Left colon (tissue), 2 donors: Measurements from ENCODE around the gene TCL1A. TPM values are rescaled to one million over a fixed set of nuclear protein-coding genes. Genes with fewer than 3 reads are reported as not detected.
"Not testable (repeated sequence)": the region's sequence is repeated elsewhere in the genome, so short reads cannot be mapped to it uniquely, and the experiment has no call there.

Experiments
- ATAC-seq: fragments of 200-7000 bp; cut with Tn5 transposase; one replicate; pipeline ENCODE4 v1.9.1; 2020; ENCODE audit warnings: mild to moderate bottlenecking, moderate library complexity
- DNase-seq, 2 donors: peaks; one replicate each; pipeline ENCODE4 v3.0.0-alpha.2; 2020
- intact Hi-C, 2 donors: fragments of 100-400 bp; cut with DNase I in 1 of 2; cut with micrococcal nuclease in 1 of 2; formaldehyde crosslinking; loops; one replicate each; pipeline versions ENCODE4 v1.11.2 to v1.14.0; 2022; cut with DNase I, micrococcal nuclease
- total RNA-seq, 2 donors: library from RNA; stranded (reverse); fragmentation: NEBNext Ultra II Directional; extraction: Animal tissue kit (Norgen Biotek cat#: 25700); gene quantifications; one replicate each; pipeline ENCODE4 v1.2.1, GENCODE V29; 2021
- donor health status: DM: no; HTN: no; CAD: no.
- donor health status: DM: yes; HTN: yes; CAD: no.

TCL1A gene
- total RNA-seq, 2 donors from 2014 or later: 0.40 to 0.61 TPM

DNA sequence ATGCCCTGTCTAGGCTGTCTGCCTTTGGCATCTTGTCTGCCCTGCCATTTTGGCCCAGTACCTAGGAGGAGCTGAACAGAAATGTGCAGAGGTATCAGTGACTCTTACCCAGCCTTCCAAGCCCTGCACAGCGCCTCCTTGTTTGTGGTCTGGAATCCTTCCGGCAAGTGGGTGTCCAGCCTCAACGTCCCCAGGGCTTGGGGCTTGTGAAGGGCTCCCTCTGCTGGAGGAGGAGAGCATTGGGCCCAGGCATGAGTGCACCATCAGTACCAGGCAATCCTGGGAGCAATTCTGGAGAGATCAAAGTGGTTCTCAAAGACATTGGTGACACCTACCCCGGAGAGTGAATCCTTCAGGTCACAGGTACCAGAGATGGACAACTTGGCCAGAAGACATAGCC is 30.1 kb downstream of the TCL1A start:
- DNase-seq (peak in 1 of 2 donors; percentile 32), ATAC-seq (peak; percentile 52)
- intact Hi-C loops: no loop called here

GRCh38 chr14:95681153-95681552 is 32.8 kb downstream of the TCL1A start:
- ATAC-seq (no peak), DNase-seq (no peak)
- intact Hi-C loops: no loop called here

- ATAC-seq: no peak
- intact Hi-C loops: no loop called here
- DNase-seq: no peak
Measured at GRCh38 chr14:95679998-95680735, 33.8 kb downstream of the TCL1A start.

GRCh38 chr14:95679148-95679815 is 34.6 kb downstream of the TCL1A start:
- DNase-seq (no peak), ATAC-seq (no peak)
- intact Hi-C loops: no loop called here

DNA sequence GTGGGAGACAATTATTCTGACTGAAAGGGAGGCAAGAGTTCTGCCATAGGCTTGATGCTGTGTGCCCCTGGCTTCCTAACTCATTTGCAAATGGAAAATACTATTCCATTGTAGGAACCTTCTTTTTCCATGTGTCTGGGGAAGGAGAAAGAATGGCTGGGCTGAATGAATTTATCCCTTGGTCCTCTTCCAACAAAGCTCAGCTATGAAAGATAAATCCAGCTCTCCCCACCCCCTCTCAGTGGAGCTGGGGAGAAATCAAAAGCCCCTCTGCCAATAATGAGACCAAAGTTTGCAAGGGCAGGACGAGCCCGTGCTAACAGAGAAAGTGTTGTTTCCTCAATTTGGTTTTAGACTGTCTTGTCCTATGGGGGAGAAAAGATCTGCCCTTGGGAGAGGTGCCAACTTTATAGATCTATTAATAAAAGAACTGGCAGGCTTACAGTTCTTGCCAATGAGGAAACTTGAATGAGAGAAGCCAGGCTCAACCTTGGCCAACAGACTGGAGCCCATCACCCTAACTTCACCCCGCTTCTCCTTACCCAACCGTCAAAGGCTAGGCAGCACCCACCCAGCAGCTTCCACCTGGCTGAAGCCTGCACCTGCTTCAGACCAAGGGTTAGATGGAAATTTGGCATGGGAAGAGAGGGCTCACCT is 36.6 kb downstream of the TCL1A start:
- no peak for ATAC-seq
- intact Hi-C loops: no loop called here
- no peak for DNase-seq

DNA sequence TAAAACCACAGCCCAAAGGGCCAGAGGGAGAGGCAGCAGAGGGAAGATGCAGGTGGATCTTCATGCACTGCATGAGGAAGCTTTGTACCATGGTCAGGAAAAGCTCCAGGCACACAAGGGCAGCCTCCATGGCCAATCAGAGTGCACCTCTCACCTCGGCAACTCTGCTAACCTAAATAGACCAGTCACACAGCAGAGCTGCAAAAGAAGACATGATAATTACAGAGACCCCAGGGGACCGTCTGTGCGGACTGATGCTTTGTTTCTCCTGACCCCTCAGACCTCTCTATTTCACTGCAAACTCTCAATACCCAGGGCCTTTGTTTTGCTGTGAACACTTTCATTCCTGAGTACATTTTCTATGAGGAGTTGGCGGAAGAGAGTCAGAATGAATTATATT is 38.4 kb downstream of the TCL1A start:
- no peak for ATAC-seq
- DNase-seq: no peak
- intact Hi-C loops: no loop called here

GRCh38 chr14:95674613-95675012 is 39.3 kb downstream of the TCL1A start:
- DNase-seq: no peak
- intact Hi-C loops: no loop called here
- ATAC-seq: no peak

DNA sequence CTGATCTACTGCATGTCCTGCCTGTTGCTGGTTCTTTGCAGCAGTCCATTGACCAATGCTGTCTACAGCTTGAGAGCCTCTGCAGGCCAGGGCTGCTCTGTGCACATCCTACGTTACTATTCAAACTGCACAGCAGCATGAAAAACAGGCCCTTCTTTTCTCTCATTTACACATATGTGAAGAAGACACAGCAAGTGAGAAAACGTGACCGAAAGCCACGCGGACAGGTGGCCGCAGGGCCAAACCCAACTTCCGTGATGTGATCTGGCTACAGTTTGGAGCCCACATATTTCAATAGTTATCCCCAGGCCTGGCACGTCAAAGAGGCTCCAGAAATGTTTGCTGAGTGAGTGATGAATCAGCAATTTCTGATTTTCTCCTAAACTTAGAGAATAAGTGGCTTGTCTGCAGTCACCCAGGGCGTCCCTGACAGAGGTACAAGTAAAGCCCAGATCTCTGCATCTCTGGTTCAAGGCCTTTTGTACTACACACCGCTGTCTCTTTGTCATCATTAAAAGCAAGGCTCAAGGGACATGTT is 45.6 kb downstream of the TCL1A start:
- intact Hi-C loops: no loop called here
- DNase-seq (no peak), ATAC-seq (no peak)

DNA sequence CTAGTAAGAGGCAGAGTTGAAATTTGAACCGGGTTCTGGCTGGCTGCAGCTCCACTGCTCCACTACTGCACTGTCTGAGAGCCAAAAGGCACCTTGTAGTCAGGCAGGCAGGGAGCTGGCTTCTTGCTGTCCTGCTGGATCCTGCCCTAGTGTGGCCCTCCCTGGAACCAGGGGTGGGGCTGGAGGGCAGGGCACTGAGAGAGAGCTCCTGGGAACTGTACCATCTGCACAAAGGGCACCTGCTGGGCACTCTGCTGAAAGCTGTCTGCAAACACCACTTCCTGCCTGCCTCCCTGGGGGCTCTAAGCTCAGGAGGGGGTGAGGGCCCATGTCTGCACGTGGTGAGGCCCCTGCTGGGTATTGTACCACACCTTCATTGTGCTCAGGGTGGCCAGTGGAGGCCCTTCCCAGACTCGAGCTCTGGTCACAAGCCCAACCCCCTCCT is 46.7 kb downstream of the TCL1A start:
- DNase-seq: no peak
- intact Hi-C loops: no loop called here

DNA sequence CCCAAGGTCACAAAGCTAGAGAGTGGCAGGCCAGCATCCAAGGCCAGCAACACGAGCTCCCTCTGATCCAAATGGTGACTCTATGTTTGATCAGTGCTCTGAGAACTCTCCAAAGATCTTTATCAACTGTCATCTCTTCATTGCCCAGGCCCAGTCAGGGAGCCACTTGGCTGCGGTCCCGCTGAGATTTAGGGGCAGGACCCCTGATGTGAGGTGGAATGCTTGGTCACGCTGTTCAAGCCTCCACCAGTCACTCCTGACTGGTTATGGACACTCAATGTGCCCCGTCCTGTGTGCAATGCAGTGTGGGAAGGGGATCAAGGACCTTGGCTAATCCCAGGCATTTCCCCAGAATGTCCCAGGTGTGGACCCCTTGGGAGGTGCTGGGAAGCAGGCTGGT is 47.5 kb downstream of the TCL1A start:
- intact Hi-C loops: no loop called here
- ATAC-seq (no peak), DNase-seq (no peak)

More for the DNA sequence above, 46.7 kb downstream of the TCL1A start:
- ATAC-seq: no peak

DNA sequence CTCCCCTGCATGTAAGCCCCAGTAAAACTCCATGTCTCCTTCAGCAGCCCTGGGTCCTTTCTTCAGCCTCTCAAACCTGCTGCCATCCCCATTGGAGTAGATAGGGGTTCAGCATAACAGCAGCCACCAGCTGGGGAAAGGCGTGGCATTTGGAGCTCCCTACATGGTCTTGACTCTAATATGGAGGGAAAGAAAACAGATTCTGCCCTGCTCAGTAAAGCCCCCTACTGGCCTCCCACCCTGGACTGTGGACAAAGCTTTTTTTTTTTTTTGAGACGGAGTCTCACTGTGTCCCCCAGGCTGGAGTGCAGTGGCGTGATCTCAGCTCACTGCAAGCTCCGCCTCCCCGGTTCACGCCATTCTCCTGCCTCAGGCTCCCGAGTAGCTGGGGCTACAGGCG is 48.4 kb downstream of the TCL1A start:
- ATAC-seq, intact Hi-C loops, DNase-seq: not testable (repeated sequence)

DNA sequence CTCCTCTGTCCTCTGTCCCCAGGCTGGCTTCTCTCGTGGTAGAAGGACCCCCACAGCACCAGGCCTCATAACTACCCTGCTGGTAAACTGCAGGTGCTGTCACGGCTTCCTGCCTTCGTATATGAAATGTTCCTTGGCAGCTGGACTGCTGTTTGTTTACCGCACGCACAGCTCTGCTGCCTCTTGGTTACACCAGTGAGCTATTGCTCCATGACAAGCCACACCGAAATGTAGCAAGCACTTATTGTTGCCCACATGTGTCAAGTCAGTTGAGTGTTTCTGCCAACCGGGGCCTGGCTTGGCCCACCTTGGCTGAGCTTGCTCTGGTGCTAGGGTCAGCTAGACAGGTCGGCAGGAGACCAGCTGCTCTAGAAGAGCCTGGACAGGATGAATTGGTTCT is 49.4 kb downstream of the TCL1A start:
- intact Hi-C loops: no loop called here
- DNase-seq (no peak), ATAC-seq (no peak)

- intact Hi-C loops: no loop called here
- DNase-seq: no peak
- no peak for ATAC-seq
Measured at GRCh38 chr14:95664066-95664465, 49.9 kb downstream of the TCL1A start.

DNA sequence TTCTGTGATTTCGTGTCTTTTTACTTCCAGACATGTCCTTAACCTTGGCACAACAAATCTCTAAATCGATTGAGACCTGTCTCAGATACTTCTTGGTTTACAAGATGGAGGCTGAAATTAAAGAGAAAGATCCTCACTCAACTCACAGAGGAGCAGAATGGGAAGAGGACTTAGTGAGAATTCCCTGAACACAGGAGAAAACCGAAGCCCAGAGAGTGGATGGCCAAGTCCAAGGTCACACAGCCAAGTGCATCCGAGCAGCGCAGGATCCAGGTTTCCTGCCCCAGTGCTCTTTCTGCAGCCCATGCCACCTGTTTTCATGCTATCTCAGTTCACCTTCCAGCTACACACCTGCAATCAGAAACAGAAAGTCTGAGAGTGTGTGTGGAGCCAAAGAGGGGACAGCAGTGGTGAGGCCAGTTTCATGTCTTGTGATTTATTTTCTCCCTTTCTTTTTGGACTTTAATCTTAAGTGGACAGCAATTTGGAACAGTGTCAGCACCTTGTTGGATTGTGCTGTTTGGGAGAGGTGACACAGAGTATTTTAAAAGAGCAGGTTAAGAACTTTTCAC is 50.6 kb downstream of the TCL1A start:
- ATAC-seq: no peak
- intact Hi-C loops: no loop called here
- DNase-seq: no peak

DNA sequence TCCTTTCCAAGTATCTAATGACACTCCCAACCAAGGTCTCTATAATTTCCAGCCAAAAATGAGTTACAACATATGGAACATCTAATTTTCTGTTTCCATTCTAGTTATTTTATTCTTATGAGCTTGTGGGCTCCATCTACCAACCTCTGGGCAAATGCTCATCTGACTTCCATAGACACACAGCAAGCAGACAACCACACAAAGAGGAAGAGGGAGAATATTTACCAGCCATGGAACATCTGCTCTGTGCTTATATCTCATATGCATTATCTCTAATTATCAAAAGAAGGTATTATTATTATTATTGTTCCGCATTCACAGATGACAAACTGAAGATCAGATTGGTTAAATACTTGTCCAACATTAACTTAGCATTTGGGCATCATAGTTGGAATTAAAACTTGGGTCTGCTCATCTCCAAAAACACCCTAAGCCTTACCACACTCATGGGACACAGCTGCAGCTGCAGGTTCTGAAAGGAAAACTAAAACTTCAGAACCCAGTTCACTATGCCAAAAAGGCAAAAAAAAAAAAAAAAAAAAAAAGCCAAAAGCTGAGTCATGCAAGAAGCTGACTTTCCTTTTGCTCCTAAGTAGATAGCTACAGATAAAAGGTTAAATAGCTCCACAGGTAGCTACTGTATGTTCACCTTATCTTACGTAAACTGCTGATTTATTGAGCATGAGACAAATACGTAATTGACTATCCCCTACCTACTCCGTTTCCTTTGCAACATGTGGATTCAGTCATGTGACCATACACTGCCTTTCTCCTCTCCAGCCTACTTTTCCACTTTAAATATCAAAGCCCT is 51.3 kb downstream of the TCL1A start:
- intact Hi-C loops: no loop called here
- ATAC-seq (no peak), DNase-seq (no peak)

DNA sequence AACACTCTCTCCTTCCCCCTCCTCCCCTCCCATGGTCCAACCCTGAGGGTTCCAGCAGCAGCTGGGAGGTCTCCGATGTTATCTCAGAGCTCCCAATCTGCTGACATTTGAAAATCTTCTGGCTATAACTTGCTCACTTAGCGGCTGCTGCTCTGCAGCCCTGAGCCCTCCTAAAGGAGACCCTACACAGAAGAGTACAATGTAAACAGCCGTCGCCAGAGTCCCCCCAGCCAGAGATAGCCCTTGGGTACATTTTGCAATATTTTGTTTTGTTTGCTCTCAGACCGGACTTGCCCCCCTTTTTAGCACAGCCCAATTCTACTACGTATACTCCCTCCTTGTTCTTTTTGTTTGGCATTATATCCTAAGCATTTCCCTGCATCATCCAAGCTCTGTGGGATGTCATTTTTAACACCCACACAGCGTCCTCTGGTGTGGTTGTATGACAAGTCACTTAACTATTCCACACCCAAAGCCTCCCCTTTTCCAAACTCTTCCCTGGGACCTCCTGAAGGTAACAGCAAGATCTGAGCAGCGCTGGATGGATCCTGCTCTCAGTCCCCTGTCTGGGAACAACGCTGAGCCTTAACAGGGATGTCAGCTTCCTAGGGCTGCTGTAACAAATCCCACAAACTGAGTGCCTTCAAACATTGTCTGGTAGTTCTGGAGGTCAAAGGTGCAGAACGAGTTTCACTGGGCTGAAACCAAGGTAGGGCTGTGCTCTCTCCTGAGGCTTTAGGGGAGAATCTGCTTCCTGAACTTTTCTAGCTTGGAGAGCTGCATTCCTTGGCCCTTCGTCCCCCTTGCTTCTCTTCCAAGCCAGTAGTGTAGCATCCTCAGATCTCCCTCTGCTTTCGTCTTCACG is 53.0 kb downstream of the TCL1A start:
- DNase-seq (no peak), ATAC-seq (no peak)
- intact Hi-C loops: no loop called here

DNA sequence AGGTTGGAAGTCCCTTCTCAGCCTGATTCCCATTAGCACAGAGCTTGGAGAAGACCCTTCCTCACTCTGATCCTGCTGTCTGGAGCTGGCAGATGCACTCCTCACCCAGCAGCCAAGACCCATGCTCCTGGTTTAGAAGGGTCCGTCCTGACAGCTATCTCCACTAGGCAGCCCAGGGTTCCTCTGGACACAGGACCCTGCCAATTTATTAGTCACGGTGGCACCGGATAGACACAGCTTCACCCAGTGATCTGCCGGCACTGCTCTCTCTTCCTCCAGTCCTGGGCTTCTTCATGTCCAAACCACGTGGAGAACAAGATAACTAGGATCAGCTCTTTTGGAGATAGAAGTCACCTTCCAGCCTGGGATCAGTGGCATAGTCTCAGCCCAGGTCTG is 53.9 kb downstream of the TCL1A start:
- ATAC-seq (no peak), DNase-seq (no peak)
- intact Hi-C loops: no loop called here
